Esophagus squamous epithelium (tissue), 5 donors: ENCODE results near the gene PLIN5. TPM values are rescaled to one million over a fixed set of nuclear protein-coding genes. Genes with fewer than 3 reads are reported as not detected.

ENCODE experiments used
- DNase-seq: peaks from one replicate; lab custom pipeline; 2025; lab: John Stamatoyannopoulos, UW
- H3K27ac ChIP-seq, 4 donors: fragments of 200-600 bp; sonication (generic); one replicate each; pipeline ENCODE4 v1.5.1; 2016 to 2019; ENCODE audit warnings: mild to moderate bottlenecking in 1 of 4
- H3K27me3 ChIP-seq, 4 donors: fragments of 200-600 bp; sonication (generic); 1 replicate in 3 of 4; 2 replicates in 1 of 4; pipeline versions ENCODE4 v1.5.1 to v1.6.0; 2017 to 2021; ENCODE audit warnings: antibody characterized with exemption in 1 of 4
- H3K36me3 ChIP-seq, 3 donors: fragments of 200-600 bp; sonication (generic); one replicate each; pipeline ENCODE4 v1.5.1; 2016 to 2019
- H3K4me1 ChIP-seq, 3 donors: fragments of 200-600 bp; sonication (generic); one replicate each; pipeline ENCODE4 v1.5.1; 2017 to 2019
- H3K4me3 ChIP-seq, 4 donors: fragments of 200-600 bp; sonication (generic); 1 replicate in 3 of 4; 2 replicates in 1 of 4; pipeline ENCODE4 v1.5.1; 2016 to 2019; ENCODE audit warnings: mild to moderate bottlenecking in 2 of 4, moderate library complexity in 1 of 4
- H3K9me3 ChIP-seq, 3 donors: fragments of 200-600 bp; sonication (generic); one replicate each; pipeline ENCODE4 v1.5.1; 2016 to 2019
- POLR2A ChIP-seq, 4 donors: fragments of 450-650 bp; IDR thresholded peaks; one replicate each; pipeline ENCODE4 v1.6.1; 2017; ENCODE audit warnings: antibody characterized with exemption in 4 of 4, mild to moderate bottlenecking in 4 of 4, moderate library complexity in 3 of 4
- WGBS, 2 donors: methylation state at CpG; one replicate each; pipeline ENCODE4 v1.1.5; 2018; 5-methylcytosine and 5-hydroxymethylcytosine counted together
- intact Hi-C: fragments of 100-400 bp; cut with DNase I; formaldehyde crosslinking; loops from one replicate; pipeline ENCODE4 v1.15.0; 2022
- total RNA-seq, 4 donors: library from RNA; depleted of rRNA; stranded (reverse); fragments of >200 nt; gene quantifications; one replicate each; pipeline ENCODE4 v1.1.0, GENCODE V29; 2016
- TF ChIP-seq, protein P1 (sequence below), 6 experiments: fragments of 450-650 bp in 4 of 6; fragments of 200-600 bp in 2 of 6; sonication (generic) in 2 of 6; IDR thresholded peaks; one replicate each; pipeline ENCODE4 v1.5.1; 2016 to 2019; ENCODE audit warnings: antibody characterized with exemption in 6 of 6, mild to moderate bottlenecking in 4 of 6, moderate library complexity in 4 of 6
- donor health status: DM: yes; HTN: yes; CAD: no.

PLIN5 gene
- total RNA-seq, 4 donors from 2014 or later: 1.9 to 12.9 (median 5.2) TPM

DNA sequence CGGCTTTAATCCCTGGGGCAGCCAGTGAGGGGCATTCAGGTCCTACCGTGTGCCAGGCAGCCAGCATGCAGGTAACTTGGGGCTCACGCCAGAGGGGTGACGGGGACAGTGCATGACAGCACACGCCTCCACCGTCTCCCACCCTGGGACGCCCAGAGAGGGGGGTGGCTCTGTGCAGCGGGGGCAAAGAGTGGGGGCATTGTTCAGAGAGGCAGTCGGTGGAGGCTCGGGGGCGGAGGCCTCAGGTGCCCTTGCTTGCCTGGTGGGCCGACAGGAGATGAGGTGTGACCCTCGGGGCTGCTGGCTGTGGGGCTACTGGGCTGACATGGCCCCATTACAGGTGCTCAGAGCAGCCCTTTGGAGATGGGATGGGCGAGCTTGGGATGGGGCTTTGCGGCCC, 35.2 kb downstream of the PLIN5 start:
- Histone ChIP-seq H3K27me3 (no peaks in the 10 kb centered on the region), H3K36me3 (peaks cover 31 to 98% (median 51%) of the 10 kb centered on the region in 3 donors), H3K4me1 (no peaks in the 10 kb centered on the region), H3K9me3 (no peaks in the 10 kb centered on the region), H3K4me3 (no peak overlapping the region), H3K27ac (no peak overlapping the region)
- WGBS, 2 donors: 85 to 100% methylated on average over 1 to 7 of the region's 15 CpGs
- no peak for TF ChIP-seq POLR2A (IDR thresholded peaks at IDR 0.05)
- TF ChIP-seq, protein P1, sequence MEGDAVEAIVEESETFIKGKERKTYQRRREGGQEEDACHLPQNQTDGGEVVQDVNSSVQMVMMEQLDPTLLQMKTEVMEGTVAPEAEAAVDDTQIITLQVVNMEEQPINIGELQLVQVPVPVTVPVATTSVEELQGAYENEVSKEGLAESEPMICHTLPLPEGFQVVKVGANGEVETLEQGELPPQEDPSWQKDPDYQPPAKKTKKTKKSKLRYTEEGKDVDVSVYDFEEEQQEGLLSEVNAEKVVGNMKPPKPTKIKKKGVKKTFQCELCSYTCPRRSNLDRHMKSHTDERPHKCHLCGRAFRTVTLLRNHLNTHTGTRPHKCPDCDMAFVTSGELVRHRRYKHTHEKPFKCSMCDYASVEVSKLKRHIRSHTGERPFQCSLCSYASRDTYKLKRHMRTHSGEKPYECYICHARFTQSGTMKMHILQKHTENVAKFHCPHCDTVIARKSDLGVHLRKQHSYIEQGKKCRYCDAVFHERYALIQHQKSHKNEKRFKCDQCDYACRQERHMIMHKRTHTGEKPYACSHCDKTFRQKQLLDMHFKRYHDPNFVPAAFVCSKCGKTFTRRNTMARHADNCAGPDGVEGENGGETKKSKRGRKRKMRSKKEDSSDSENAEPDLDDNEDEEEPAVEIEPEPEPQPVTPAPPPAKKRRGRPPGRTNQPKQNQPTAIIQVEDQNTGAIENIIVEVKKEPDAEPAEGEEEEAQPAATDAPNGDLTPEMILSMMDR (IDR thresholded peaks at IDR 0.05): no peak
- intact Hi-C loops: no loop called here
- no peak for DNase-seq

DNA sequence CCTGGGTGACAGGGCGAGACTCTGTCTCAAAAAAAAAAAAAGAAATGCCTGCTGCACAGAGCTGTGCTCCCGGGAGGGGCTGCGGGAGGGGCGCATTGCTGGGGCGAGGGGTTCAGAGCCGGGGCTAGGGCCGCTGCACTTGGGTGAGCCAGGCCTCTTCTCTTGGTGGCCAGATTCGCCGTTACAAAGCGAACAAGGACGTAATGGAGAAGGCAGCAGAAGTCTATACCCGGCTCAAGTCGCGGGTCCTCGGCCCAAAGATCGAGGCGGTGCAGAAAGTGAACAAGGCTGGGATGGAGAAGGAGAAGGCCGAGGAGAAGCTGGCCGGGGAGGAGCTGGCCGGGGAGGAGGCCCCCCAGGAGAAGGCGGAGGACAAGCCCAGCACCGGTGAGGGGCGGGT, 35.7 kb downstream of the PLIN5 start:
- Histone ChIP-seq H3K4me1 (no peaks in the 10 kb centered on the region), H3K27ac (no peak overlapping the region), H3K36me3 (peaks cover 35 to 98% (median 49%) of the 10 kb centered on the region in 3 donors), H3K9me3 (no peaks in the 10 kb centered on the region), H3K4me3 (no peak overlapping the region), H3K27me3 (no peaks in the 10 kb centered on the region)
- TF ChIP-seq, protein P1 (IDR thresholded peaks at IDR 0.05): no peak
- TF ChIP-seq POLR2A (IDR thresholded peaks at IDR 0.05): no peak
- DNase-seq: no peak
- 92 to 93% methylated on average over 17 to 19 of the region's 23 CpGs for WGBS, 2 donors
- intact Hi-C loops: no loop called here

DNA sequence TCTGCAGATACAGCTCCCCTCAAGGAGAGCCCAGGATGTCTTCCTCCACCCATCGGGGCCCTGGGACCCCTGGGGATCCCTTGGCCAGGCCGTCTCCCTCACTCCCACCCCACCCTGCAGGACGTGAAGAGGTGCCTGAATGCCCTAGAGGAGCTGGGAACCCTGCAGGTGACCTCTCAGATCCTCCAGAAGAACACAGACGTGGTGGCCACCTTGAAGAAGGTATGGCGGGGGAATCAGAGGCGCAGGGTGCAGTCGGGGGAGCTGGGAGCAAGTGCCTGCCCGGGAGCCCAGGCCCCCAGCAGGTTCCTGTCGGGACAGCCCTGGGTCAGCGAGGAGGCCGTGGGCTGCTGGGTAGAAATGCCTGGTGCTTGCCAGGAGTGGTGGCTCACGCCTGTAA, 36.3 kb downstream of the PLIN5 start:
- no peaks in the 10 kb centered on the region for H3K4me1 ChIP-seq
- H3K27me3 ChIP-seq: no peaks in the 10 kb centered on the region
- H3K4me3 ChIP-seq: no peak overlapping the region
- H3K36me3 ChIP-seq: peaks cover 41 to 100% (median 49%) of the 10 kb centered on the region in 3 donors
- TF ChIP-seq, protein P1 (IDR thresholded peaks at IDR 0.05): no peak
- no peak for TF ChIP-seq POLR2A (IDR thresholded peaks at IDR 0.05)
- no CpG with 5 or more reads among the region's 12 CpGs for WGBS, 2 donors
- no peak overlapping the region for H3K27ac ChIP-seq
- intact Hi-C loops: no loop called here
- no peaks in the 10 kb centered on the region for H3K9me3 ChIP-seq
- no peak for DNase-seq

DNA sequence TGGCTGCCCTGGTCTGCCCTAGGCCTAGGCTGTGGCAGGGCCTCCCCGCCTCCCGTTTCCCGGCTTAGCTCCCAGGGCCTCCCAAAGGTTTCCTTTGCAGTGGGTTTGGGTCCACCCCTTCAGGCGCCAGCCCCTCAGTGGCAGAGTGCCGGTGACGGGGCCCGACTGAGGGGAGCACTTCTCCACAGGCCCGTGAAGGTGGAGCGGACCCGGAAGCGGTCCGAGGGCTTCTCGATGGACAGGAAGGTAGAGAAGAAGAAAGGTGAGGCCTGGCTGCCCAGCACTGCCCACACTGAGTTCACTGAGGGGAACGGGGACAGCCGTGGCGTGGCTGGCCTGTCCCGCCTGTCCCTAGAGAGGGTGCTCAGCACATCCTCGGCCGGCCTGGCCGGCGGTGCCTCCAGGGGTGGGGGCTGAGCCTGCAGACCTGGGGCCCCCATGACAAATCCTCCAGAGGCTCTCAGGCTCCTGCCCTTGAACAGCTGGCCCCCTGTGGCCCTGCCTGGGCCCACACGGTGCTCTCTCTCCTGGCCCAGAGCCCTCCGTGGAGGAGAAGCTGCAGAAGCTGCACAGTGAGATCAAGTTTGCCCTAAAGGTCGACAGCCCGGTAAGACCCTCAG, 37.1 kb downstream of the PLIN5 start:
- no peaks in the 10 kb centered on the region for H3K9me3 ChIP-seq
- H3K27ac ChIP-seq: no peak overlapping the region
- no peaks in the 10 kb centered on the region for H3K4me1 ChIP-seq
- peaks cover 48 to 98% (median 50%) of the 10 kb centered on the region in 3 donors for H3K36me3 ChIP-seq
- no peak overlapping the region for H3K4me3 ChIP-seq
- WGBS, 2 donors: no CpG with 5 or more reads among the region's 25 CpGs
- TF ChIP-seq, protein P1 (IDR thresholded peaks at IDR 0.05): no peak
- TF ChIP-seq POLR2A (IDR thresholded peaks at IDR 0.05): no peak
- H3K27me3 ChIP-seq: no peaks in the 10 kb centered on the region
- no peak for DNase-seq
- intact Hi-C loops: no loop called here

DNA sequence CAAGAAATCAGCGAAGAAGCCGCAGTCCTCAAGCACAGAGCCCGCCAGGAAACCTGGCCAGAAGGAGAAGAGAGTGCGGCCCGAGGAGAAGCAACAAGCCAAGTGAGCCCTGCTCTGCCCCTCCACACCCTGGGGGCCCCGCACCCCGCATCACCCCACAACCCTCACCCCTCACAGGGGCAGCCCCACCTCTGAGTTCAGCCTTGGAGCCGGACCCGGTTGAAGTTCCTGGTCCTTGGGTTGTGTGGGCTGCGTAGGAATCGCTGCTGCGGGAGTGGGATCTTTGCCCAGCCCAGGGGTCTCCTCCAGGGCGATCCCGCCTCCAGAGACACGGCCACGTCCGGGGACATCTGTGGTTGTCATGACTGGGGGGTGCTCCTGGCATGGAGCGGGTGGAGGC, 38.7 kb downstream of the PLIN5 start:
- H3K36me3 ChIP-seq: peaks cover 41 to 92% (median 43%) of the 10 kb centered on the region in 3 donors
- H3K27ac ChIP-seq: no peak overlapping the region
- no peaks in the 10 kb centered on the region for H3K9me3 ChIP-seq
- H3K4me3 ChIP-seq: no peak overlapping the region
- intact Hi-C loops: no loop called here
- WGBS, 2 donors: 97% methylated on average over 5 of the region's 18 CpGs; no CpG with 5 or more reads in 1 of the 2 donors
- DNase-seq: no peak
- no peaks in the 10 kb centered on the region for H3K27me3 ChIP-seq
- no peak for TF ChIP-seq POLR2A (IDR thresholded peaks at IDR 0.05)
- TF ChIP-seq, protein P1 (IDR thresholded peaks at IDR 0.05): no peak
- no peaks in the 10 kb centered on the region for H3K4me1 ChIP-seq
